ENCODE results near the gene TGM3. TPM values are rescaled to one million over a fixed set of nuclear protein-coding genes. Genes with fewer than 3 reads are reported as not detected.

TGM3 gene
- total and polyA plus RNA-seq, 2 of the 4 experiments (the other 2 are of a cell fraction), result not detected

GRCh38 chr20:2338411-2339066 is 42.7 kb downstream of the TGM3 start:
- Histone ChIP-seq H3K23ac (ENCODE audit: low read depth, low read length) (no peak overlapping the region), H3K4ac (ENCODE audit: low read depth, low read length) (no peak overlapping the region), H3K4me2 (ENCODE audit: low read depth, low read length) (no peak overlapping the region), H4K20me1 (ENCODE audit: insufficient read depth, low read length) (no peaks in the 10 kb centered on the region), H2BK5ac (ENCODE audit: low read depth, low read length, poor library complexity, severe bottlenecking) (no peak overlapping the region), H3K27ac (ENCODE audit: insufficient read depth, low read length) (no peak overlapping the region), H3K79me1 (ENCODE audit: low read depth in 1 of 2, low read length in 2 of 2) (no peaks in the 10 kb centered on the region), H4K5ac (ENCODE audit: low read depth, low read length) (no peak overlapping the region), H2AK5ac (ENCODE audit: low read depth, low read length) (no peak overlapping the region), H3K36me3 (ENCODE audit: control insufficient read depth, insufficient read depth, low read length) (no peaks in the 10 kb centered on the region), H3K4me3 (ENCODE audit: insufficient read depth, low read depth, low read length) (no peak overlapping the region), H2AFZ (replicated peaks; ENCODE audit: low read length, poor library complexity) (no peak overlapping the region), H3K9ac (ENCODE audit: low read depth, low read length) (no peak overlapping the region), H2BK20ac (ENCODE audit: low read depth, low read length) (no peak overlapping the region), H2BK15ac (ENCODE audit: low read depth, low read length) (no peak overlapping the region), H3K18ac (ENCODE audit: low read depth, low read length) (no peak overlapping the region), H3K27me3 (ENCODE audit: control insufficient read depth, insufficient read depth, low read length) (peaks cover 8% of the 10 kb centered on the region), H3K9me1 (ENCODE audit: insufficient read depth, low read length) (no peaks in the 10 kb centered on the region), H4K8ac (ENCODE audit: low read depth in 2 of 2, low read length in 2 of 2) (no peak overlapping the region), H2BK120ac (ENCODE audit: low read depth, low read length) (no peak overlapping the region), H3K9me3 (ENCODE audit: control insufficient read depth, insufficient read depth, low read length) (no peaks in the 10 kb centered on the region), H4K91ac (ENCODE audit: insufficient read depth, low read depth, low read length) (no peak overlapping the region), H2AK9ac (replicated peaks; ENCODE audit: low read depth, low read length, poor library complexity) (no peak overlapping the region), H3K56ac (ENCODE audit: extremely low read depth, insufficient read depth, low read length) (no peak overlapping the region), H3K14ac (replicated peaks; ENCODE audit: low read depth, low read length) (no peak overlapping the region), H3K4me1 (ENCODE audit: control insufficient read depth, insufficient read depth, low read length) (no peaks in the 10 kb centered on the region)
- BruUV-seq (replicated peaks), result no TSS peak
- intact Hi-C loops (cut with micrococcal nuclease) (no loop called here), dilution Hi-C loops (cut with HindIII; ENCODE audit: low sequenced_read_pairs, unreplicated experiment) (no loop called here), in situ Hi-C loops (cut with MboI; ENCODE audit: low sequenced_read_pairs) (no loop called here)
- TF ChIP-seq NFE2L2 (IDR thresholded peaks at IDR 0.05; ENCODE audit: low read depth, low read length) (no peak), MXI1 (IDR thresholded peaks at IDR 0.05; ENCODE audit: borderline replicate concordance, low read depth, low read length) (no peak), POLR2A (IDR thresholded peaks at IDR 0.05; ENCODE audit: low read depth, low read length) (no peak), CEBPB (IDR thresholded peaks at IDR 0.05; ENCODE audit: low read depth, low read length) (no peak), BHLHE40 (IDR thresholded peaks at IDR 0.05; ENCODE audit: low read depth, low read length) (no peak), CHD1 (IDR thresholded peaks at IDR 0.05; ENCODE audit: low read depth, low read length) (no peak), SMC3 (IDR thresholded peaks at IDR 0.05; ENCODE audit: low read depth, low read length) (no peak), ELK1 (IDR thresholded peaks at IDR 0.05; ENCODE audit: borderline replicate concordance, low read depth, low read length) (no peak), MAFK (IDR thresholded peaks at IDR 0.05; ENCODE audit: low read depth, low read length) (no peak), RCOR1 (IDR thresholded peaks at IDR 0.05; ENCODE audit: insufficient replicate concordance, low read length) (no peak), RFX5 (IDR thresholded peaks at IDR 0.05; ENCODE audit: low read depth, low read length) (no peak), FOS (IDR thresholded peaks at IDR 0.05; ENCODE audit: low read depth, low read length) (no peak)
- TF ChIP-seq, protein P1, sequence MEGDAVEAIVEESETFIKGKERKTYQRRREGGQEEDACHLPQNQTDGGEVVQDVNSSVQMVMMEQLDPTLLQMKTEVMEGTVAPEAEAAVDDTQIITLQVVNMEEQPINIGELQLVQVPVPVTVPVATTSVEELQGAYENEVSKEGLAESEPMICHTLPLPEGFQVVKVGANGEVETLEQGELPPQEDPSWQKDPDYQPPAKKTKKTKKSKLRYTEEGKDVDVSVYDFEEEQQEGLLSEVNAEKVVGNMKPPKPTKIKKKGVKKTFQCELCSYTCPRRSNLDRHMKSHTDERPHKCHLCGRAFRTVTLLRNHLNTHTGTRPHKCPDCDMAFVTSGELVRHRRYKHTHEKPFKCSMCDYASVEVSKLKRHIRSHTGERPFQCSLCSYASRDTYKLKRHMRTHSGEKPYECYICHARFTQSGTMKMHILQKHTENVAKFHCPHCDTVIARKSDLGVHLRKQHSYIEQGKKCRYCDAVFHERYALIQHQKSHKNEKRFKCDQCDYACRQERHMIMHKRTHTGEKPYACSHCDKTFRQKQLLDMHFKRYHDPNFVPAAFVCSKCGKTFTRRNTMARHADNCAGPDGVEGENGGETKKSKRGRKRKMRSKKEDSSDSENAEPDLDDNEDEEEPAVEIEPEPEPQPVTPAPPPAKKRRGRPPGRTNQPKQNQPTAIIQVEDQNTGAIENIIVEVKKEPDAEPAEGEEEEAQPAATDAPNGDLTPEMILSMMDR (conservative IDR thresholded peaks at IDR 0.05; ENCODE audit: low read depth, low read length), result no peak
- TF ChIP-seq, protein P2, sequence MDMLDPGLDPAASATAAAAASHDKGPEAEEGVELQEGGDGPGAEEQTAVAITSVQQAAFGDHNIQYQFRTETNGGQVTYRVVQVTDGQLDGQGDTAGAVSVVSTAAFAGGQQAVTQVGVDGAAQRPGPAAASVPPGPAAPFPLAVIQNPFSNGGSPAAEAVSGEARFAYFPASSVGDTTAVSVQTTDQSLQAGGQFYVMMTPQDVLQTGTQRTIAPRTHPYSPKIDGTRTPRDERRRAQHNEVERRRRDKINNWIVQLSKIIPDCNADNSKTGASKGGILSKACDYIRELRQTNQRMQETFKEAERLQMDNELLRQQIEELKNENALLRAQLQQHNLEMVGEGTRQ (IDR thresholded peaks at IDR 0.05; ENCODE audit: low read depth, low read length), result no peak
- DNase-seq, result no peak
- WGBS, 2 experiments (ENCODE audit: extremely low coverage in 2 of 2, insufficient read length in 1 of 2), result no CpG with 5 or more reads among the region's 5 CpGs
- ChIA-PET POLR2A (ENCODE audit: unreplicated experiment) (no interaction called here), CTCF (no interaction called here)
- no peak for ATAC-seq (ENCODE audit: low read depth)
